ENCODE results near the gene TMEM222. TPM values are rescaled to one million over a fixed set of nuclear protein-coding genes. Genes with fewer than 3 reads are reported as not detected.

The TMEM222 gene
- total and polyA plus RNA-seq, 2 of the 4 experiments (the other 2 are of a cell fraction) = 19.9 to 54.1 TPM

DNA sequence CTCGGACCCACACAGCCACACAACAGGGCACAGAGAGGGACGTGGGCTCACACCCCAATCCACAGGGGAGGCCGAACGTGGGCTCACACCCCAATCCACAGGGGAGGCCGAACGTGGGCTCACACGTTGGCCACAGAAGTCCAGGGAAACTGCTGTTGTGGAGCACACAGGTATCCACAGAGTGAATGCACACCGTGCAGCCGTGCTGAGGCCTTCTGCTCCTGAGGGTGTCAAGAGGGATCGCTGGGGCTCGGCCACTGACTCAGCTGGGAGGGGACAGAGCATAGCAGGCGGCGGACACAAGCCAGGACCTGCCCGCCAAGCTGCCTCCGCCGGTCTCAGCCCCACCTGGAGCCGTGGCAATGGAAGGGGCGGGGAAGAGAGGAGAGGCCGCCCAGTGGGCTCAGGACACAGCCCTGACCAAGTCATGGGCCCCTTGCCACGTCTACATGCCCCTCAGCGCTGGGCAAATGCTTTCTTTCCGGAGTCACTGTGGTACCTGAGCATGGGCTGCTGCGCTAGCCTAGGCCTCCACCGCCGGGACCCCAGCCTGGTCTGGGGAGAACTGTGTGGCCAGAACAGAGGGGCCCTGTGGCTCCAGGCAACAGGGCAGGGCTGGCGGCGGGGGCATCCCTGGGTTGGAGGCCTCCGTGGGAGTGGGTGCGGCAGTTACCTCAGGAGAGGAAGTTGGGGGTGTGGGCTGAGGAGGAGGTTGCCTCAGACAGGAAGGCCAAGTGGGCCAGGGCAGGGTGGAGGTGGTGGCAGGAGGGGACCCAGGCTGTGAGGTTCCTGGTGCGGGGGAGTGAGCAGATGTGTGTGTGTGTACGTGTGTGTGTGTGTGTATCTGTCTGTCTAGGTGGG lies 21.0 kb downstream of the TMEM222 start:
- no peak overlapping the region for H3K56ac ChIP-seq (ENCODE audit: extremely low read depth, insufficient read depth, low read length)
- no peak overlapping the region for H2BK5ac ChIP-seq (ENCODE audit: low read depth, low read length, poor library complexity, severe bottlenecking)
- H3K36me3 ChIP-seq (ENCODE audit: control insufficient read depth, insufficient read depth, low read length) = 0 out of 2 replicates have a peak, but pooled peaks cover 3% of the 10 kb centered on the region
- H2AK5ac ChIP-seq (ENCODE audit: low read depth, low read length) = peak overlapping the region; percentile 42; the same call in 1 of the 2 replicates
- peak overlapping the region; percentile 76 for H2AFZ ChIP-seq (replicated peaks; ENCODE audit: low read length, poor library complexity)
- no peak overlapping the region for H4K8ac ChIP-seq (ENCODE audit: low read depth in 2 of 2, low read length in 2 of 2)
- peaks cover 15% of the 10 kb centered on the region for H3K4me1 ChIP-seq (ENCODE audit: control insufficient read depth, insufficient read depth, low read length)
- WGBS, 2 experiments (ENCODE audit: extremely low coverage in 2 of 2, insufficient read length in 1 of 2) = 77% methylated on average over 12 of the region's 31 CpGs; no CpG with 5 or more reads in 1 of the 2 experiments
- ChIA-PET CTCF (interaction anchor here (0.5 kb wide), 1 partner anchor 24 kb away, joined by 3 read pairs; no protein-coding TSS in a partner anchor), POLR2A (ENCODE audit: unreplicated experiment) (no interaction called here)
- intact Hi-C loops (cut with micrococcal nuclease) = no loop called here
- H3K9ac ChIP-seq (ENCODE audit: low read depth, low read length) = no peak overlapping the region
- no peak overlapping the region for H2BK20ac ChIP-seq (ENCODE audit: low read depth, low read length)
- no peak overlapping the region; the same call in 2 of the 3 replicates for H2BK15ac ChIP-seq (ENCODE audit: low read depth, low read length)
- H3K4me2 ChIP-seq (ENCODE audit: low read depth, low read length) = no peak overlapping the region
- no peaks in the 10 kb centered on the region for H4K20me1 ChIP-seq (ENCODE audit: insufficient read depth, low read length)
- no peak overlapping the region for H3K14ac ChIP-seq (replicated peaks; ENCODE audit: low read depth, low read length)
- no peak overlapping the region for H3K27ac ChIP-seq (ENCODE audit: insufficient read depth, low read length)
- no peak overlapping the region for H3K18ac ChIP-seq (ENCODE audit: low read depth, low read length)
- no peaks in the 10 kb centered on the region for H3K27me3 ChIP-seq (ENCODE audit: control insufficient read depth, insufficient read depth, low read length)
- no peak for DNase-seq
- H3K79me1 ChIP-seq (ENCODE audit: low read depth in 1 of 2, low read length in 2 of 2) = no peaks in the 10 kb centered on the region
- dilution Hi-C loops (cut with HindIII; ENCODE audit: low sequenced_read_pairs, unreplicated experiment) = no loop called here
- no peaks in the 10 kb centered on the region for H3K9me3 ChIP-seq (ENCODE audit: control insufficient read depth, insufficient read depth, low read length)
- H2BK120ac ChIP-seq (ENCODE audit: low read depth, low read length) = no peak overlapping the region
- no peak overlapping the region for H3K4me3 ChIP-seq (ENCODE audit: insufficient read depth, low read depth, low read length)
- in situ Hi-C loops (cut with MboI; ENCODE audit: low sequenced_read_pairs) = no loop called here
- ATAC-seq (ENCODE audit: low read depth) = no peak
- BruUV-seq (replicated peaks) = no TSS peak
- TF ChIP-seq NFE2L2 (IDR thresholded peaks at IDR 0.05; ENCODE audit: low read depth, low read length) (no peak), RCOR1 (IDR thresholded peaks at IDR 0.05; ENCODE audit: insufficient replicate concordance, low read length) (no peak)
- no peak overlapping the region for H4K5ac ChIP-seq (ENCODE audit: low read depth, low read length)
- H3K9me1 ChIP-seq (ENCODE audit: insufficient read depth, low read length) = peaks cover 7% of the 10 kb centered on the region; the same call in 1 of the 2 replicates
- H2AK9ac ChIP-seq (replicated peaks; ENCODE audit: low read depth, low read length, poor library complexity) = peak overlapping the region; percentile 78
- H3K23ac ChIP-seq (ENCODE audit: low read depth, low read length) = no peak overlapping the region
- H3K4ac ChIP-seq (ENCODE audit: low read depth, low read length) = no peak overlapping the region
- H4K91ac ChIP-seq (ENCODE audit: insufficient read depth, low read depth, low read length) = no peak overlapping the region

All from IMR-90 (cell line).